ENCODE data around the gene PFDN1.

PFDN1 gene

DNA sequence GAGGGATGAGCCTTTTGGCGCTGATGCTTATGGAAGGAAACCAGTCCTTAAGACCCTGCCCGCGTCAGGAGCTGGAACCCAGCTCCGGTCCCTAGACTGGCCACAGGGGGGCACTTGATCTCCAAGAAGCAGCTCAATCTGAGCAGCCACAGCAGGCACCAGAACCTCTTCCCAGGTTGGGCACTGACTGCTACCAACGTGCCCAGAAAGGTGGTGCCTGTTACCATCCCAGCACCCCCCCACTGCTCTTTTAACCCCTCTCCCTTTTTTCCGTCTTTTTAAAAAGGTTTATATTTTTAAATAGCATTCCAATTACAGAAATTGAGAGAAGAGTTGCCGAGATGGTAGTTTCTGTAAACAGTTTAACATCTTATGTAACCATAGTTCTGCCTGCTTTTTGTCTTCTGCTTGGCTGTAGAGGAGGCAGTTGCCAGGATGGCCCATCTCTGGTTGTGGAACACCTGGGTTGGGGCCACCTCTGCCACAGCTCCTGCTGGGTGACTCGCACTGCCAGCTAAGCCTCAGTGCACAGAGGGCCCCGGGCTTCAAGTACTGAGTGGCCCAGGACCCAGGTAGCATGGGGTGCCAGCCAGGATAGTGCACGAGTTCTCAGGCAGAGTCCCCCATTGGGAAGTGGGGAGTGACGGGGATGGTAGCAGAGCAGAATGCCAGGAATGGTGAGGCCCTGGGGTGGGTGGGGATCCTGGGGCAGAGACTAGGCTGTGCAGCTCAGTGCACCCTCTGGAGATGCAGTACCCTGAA lies 62.8 kb downstream of the PFDN1 start:
- TF ChIP-seq, protein P1, sequence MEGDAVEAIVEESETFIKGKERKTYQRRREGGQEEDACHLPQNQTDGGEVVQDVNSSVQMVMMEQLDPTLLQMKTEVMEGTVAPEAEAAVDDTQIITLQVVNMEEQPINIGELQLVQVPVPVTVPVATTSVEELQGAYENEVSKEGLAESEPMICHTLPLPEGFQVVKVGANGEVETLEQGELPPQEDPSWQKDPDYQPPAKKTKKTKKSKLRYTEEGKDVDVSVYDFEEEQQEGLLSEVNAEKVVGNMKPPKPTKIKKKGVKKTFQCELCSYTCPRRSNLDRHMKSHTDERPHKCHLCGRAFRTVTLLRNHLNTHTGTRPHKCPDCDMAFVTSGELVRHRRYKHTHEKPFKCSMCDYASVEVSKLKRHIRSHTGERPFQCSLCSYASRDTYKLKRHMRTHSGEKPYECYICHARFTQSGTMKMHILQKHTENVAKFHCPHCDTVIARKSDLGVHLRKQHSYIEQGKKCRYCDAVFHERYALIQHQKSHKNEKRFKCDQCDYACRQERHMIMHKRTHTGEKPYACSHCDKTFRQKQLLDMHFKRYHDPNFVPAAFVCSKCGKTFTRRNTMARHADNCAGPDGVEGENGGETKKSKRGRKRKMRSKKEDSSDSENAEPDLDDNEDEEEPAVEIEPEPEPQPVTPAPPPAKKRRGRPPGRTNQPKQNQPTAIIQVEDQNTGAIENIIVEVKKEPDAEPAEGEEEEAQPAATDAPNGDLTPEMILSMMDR (conservative IDR thresholded peaks at IDR 0.05; ENCODE audit: low read length): peak; percentile 69
- peak; percentile 57 for DNase-seq (ENCODE audit: low read depth)
- H3K4me3 ChIP-seq (ENCODE audit: low read length): no peak overlapping the region

DNA sequence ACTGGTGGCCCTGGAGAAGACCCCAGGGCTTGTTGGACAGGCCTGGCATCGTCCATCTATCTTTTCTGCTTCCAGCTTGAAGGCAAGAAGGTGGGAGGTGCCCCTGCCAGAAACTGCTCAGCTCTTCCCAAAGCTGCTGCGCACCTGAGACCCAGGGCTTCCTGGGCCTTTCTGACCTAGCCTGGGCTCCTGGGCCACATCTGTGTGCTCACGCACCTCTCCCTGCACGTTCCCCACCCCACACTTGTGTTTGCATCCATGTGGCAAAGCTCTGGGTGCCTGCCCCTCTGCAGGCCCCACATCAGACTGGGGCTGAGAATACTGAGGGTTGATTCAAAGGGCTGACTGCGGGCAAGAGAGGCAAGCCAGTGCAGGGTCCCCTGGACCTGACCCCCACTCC lies 63.4 kb downstream of the PFDN1 start:
- no peak overlapping the region for H3K4me3 ChIP-seq (ENCODE audit: low read length)
- TF ChIP-seq, protein P1 (conservative IDR thresholded peaks at IDR 0.05; ENCODE audit: low read length): no peak
- no peak for DNase-seq (ENCODE audit: low read depth)

- DNase-seq (ENCODE audit: low read depth): no peak
- no peak overlapping the region for H3K4me3 ChIP-seq (ENCODE audit: low read length)
- TF ChIP-seq, protein P1 (conservative IDR thresholded peaks at IDR 0.05; ENCODE audit: low read length): no peak
These were observed 64.1 kb downstream of the PFDN1 start for GRCh38 chr5:140238756-140239155.

DNA sequence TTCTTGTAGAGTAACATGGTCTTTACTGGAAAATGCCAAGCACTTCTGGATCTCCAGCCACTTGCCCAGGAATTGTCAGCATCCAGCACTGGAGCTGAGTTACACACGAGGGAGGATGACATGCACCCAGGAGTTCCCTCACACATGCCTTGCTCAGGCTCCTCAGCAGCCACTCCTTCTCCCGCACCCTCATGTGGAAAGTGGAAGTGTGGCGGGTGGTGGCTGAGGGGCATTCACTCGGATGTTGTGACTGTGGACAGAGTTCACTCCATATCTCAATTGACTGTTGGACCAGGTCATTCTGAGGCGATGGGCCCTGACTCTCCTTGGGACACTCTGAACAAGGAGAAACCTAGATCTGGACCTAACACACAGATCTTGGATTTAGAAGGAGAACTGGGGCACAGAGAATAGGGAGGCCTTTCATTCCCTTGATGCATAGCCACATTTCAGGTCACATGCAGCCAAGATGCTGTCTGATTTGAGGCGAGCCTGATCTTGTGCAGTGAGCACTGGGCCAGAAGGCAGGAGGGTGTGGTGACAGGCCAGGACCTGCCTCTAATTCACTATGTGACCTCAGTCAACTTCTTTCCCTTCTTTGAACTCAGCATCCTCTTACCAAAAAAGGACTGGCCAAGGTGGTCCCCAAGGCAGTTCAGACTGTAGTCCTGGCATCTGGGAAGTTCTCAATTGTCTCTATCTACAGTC lies 65.9 kb downstream of the PFDN1 start:
- TF ChIP-seq, protein P1 (conservative IDR thresholded peaks at IDR 0.05; ENCODE audit: low read length): no peak
- DNase-seq (ENCODE audit: low read depth): no peak
- no peak overlapping the region for H3K4me3 ChIP-seq (ENCODE audit: low read length)

- TF ChIP-seq, protein P1 (conservative IDR thresholded peaks at IDR 0.05; ENCODE audit: low read length): no peak
- H3K4me3 ChIP-seq (ENCODE audit: low read length): no peak overlapping the region
- DNase-seq (ENCODE audit: low read depth): no peak
These were observed 66.9 kb downstream of the PFDN1 start for GRCh38 chr5:140235791-140236551.

DNA sequence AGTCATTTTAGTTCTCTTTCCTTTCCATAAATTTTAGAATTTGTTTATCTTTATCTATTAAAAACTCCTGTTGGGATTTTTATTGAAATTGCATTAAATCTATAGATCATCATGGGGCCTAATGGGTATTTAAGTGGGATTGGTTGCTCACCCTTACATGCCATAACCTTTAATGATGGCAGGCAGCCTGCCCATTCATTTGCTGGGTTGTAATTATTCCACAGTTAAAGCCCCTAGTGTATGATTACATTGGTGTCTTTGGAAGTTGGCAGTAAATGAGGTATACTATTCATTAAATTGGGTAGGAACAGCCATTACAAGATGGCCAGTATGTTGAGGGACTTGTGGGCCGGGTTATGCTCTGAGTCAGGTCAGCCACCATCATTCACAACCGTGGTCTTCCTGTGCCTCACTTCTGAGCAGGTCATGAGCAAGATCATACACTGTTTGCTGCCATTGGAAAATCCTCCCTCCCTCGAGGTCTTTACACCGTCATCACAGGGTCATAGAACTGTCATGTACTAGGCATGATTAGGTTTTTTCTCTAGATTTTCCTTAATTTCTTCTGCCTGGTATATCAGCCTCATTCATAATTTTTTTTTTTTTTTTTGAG lies 68.4 kb downstream of the PFDN1 start:
- DNase-seq (ENCODE audit: low read depth): no peak
- TF ChIP-seq, protein P1 (conservative IDR thresholded peaks at IDR 0.05; ENCODE audit: low read length): no peak
- no peak overlapping the region for H3K4me3 ChIP-seq (ENCODE audit: low read length)

Measured in AG10803 (cell line).